DMS53 treated with DMSO at 0.1 percent for 48 hours (cell line): ENCODE data around the gene OCIAD2.
"Not testable (repeated sequence)": the region's sequence is repeated elsewhere in the genome, so short reads cannot be mapped to it uniquely, and the experiment has no call there.

Source experiments
- DNase-seq: peaks from one replicate; lab custom pipeline; 2025; ENCODE audit not compliant: unreplicated experiment; lab: John Stamatoyannopoulos, UW

OCIAD2 gene

GRCh38 chr4:48854982-48855381 is 51.6 kb downstream of the OCIAD2 start:
- DNase-seq: no peak

GRCh38 chr4:48854395-48854683 is 52.2 kb downstream of the OCIAD2 start:
- no peak for DNase-seq

DNA sequence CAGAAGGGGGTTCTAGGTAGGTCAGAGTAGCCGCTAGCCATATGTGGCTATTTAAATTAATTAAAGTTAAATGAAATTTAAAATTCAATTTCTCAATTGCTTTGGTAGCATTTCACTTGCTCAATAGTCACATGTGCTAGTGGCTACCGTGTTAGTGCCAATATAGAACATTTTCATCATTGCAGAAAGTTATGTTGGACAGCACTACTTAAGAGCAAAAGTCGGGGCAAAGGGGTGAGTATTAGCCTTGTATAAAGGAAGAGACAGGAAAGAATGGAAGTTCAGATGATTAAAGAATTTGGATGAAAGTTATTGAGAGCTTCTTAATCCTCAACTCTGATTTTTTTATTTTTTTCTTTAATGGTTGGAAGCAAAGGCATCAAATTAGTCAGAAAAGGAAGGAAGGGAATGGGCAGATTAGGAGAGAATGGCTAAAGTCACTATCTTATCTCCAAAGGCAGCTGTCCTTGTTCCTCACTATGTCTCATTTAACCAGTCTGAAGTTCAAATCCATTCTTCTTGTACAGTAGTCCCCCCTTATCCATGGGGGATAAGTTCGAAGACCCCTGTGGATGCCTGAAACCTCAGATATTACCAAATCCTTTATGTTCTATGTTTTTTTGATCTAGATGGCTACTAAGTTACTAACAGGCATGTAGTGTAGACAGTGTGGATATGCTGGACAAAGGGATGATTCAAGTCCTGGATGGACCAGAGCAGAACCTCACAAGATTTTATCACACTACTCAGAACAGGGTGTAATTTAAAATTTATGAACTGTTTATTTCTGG is 52.8 kb downstream of the OCIAD2 start:
- DNase-seq: no peak

DNA sequence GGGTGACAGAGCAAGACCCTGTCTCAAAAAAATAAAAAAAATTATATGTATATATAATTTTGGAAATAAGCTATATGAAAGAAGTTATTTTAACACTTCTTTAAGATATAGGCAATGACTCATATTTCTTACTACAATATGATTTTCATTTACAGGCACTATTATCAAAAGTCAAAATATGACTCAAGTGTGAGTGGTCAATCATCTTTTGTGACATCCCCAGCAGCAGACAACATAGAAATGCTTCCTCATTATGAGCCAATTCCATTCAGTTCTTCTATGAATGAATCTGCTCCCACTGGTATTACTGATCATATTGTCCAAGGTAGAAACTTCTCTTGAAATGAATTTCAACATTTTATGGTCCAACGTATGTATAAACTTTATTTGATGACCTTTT is 54.9 kb downstream of the OCIAD2 start:
- no peak for DNase-seq

- not testable (repeated sequence) for DNase-seq
These were observed 57.8 kb downstream of the OCIAD2 start for GRCh38 chr4:48848799-48849198.

- DNase-seq: no peak
These were observed 61.7 kb downstream of the OCIAD2 start for GRCh38 chr4:48844843-48845242.

DNA sequence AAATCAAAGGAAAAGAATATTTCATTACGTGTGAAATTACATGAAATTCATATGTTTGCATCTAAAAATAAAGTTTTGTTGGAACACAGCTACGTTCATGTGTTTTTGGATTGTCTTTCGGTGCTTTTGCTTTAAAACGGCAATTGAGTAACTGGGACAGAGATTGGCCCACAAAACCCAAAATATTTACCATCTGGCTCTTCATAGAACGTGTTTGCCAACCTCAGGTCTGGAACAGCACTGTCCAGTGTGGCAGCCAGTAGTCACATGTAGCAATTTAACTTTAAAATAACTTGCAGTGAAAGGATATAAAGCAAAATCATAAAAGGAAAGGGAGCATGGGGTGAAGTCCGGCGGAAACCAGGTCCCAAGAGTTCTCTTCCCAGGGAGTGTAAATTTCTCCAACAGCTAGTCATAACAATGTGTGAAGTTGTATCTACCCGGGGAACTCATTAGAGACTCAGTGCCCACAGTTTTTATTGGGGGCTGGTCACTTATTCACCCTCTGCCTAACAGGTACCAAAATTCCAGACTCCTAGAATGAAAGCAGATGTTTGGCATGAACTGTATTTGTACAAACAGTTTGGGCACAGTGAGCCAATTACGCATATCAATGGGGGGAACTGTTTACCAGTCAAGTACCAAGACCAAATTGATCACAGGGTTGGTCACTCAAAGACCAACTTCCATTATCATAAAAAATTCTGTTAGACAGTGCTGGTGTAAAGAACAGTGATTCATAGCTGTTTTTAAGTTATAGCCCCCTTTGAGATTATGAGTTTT is 65.3 kb downstream of the OCIAD2 start:
- DNase-seq: no peak

DNA sequence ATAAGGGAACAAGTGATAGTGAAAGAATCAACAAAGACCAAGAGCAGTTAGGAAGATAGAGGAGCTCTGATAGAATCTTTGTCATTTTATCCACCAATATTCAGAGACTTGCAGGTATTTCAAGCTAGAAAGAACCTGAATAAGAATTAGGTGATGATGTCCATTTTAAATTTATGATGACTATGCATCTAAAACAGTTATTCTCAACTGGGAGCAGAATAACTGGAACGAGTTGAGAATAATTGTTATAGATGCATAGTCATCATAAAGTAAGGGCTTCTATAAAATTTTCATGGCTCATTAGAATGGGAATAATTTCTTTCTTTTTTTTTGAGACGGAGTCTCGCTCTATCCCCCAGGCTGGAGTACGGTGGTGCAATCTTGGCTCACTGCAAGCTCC is 69.9 kb downstream of the OCIAD2 start:
- DNase-seq: no peak
